Sigmoid colon (tissue), 4 donors: ENCODE results near the gene DIAPH1.

Source experiments
- EP300 ChIP-seq, 4 donors: sonication (generic); formaldehyde crosslinking; IDR thresholded peaks; one replicate each; pipeline ENCODE4 v1.6.1; 2017; ENCODE audit warnings: antibody characterized with exemption in 4 of 4
- POLR2AphosphoS5 ChIP-seq, 4 donors: sonication (generic); formaldehyde crosslinking; IDR thresholded peaks; one replicate each; pipeline ENCODE4 v1.6.1; 2017; ENCODE audit warnings: antibody characterized with exemption in 4 of 4
- TF ChIP-seq, protein P1 (sequence below), 4 experiments: fragments of 450-650 bp in 3 of 4; fragments of 200-600 bp in 1 of 4; IDR thresholded peaks; one replicate each; pipeline ENCODE4 v1.5.1; 2016 to 2019; ENCODE audit warnings: antibody characterized with exemption in 4 of 4, mild to moderate bottlenecking in 3 of 4, moderate library complexity in 2 of 4

DNA sequence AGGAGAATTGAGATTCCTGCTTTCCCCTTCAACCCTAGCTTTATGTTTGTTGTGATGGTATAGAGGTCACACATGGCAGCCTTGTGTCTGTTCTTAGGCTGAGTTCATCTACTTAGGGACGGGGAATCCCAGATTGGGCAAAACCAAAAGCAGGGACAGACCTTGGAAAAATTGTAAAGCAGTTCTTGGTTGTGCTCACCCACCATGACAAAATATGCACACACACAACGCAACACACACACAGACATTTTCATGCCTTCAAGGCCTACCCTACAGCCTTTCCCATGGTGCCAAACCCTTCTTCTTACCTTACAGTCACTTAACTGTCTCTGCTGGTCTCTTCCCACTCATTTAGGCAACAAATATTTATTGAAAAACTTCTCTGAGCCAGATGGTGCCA lies 115.1 kb downstream of the DIAPH1 start:
- TF ChIP-seq, protein P1, sequence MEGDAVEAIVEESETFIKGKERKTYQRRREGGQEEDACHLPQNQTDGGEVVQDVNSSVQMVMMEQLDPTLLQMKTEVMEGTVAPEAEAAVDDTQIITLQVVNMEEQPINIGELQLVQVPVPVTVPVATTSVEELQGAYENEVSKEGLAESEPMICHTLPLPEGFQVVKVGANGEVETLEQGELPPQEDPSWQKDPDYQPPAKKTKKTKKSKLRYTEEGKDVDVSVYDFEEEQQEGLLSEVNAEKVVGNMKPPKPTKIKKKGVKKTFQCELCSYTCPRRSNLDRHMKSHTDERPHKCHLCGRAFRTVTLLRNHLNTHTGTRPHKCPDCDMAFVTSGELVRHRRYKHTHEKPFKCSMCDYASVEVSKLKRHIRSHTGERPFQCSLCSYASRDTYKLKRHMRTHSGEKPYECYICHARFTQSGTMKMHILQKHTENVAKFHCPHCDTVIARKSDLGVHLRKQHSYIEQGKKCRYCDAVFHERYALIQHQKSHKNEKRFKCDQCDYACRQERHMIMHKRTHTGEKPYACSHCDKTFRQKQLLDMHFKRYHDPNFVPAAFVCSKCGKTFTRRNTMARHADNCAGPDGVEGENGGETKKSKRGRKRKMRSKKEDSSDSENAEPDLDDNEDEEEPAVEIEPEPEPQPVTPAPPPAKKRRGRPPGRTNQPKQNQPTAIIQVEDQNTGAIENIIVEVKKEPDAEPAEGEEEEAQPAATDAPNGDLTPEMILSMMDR (IDR thresholded peaks at IDR 0.05) = no peak
- TF ChIP-seq POLR2AphosphoS5 (IDR thresholded peaks at IDR 0.05) = no peak
- TF ChIP-seq EP300 (IDR thresholded peaks at IDR 0.05) = no peak
